Measurements from ENCODE around the gene CBL.

- TF ChIP-seq CTCF (conservative IDR thresholded peaks at IDR 0.05; ENCODE audit: low read length) (no peak), EZH2phosphoT487 (IDR thresholded peaks at IDR 0.05; ENCODE audit: borderline replicate concordance, low read depth, low read length) (no peak)
Observed at GRCh38 chr11:119299416-119299815, 93.3 kb downstream of the CBL start.
